GM21737 (cell line): ENCODE results near the gene LAMA1.

Source experiments
- ATAC-seq: cut with Tn5 transposase; IDR thresholded peaks from one replicate; pipeline ENCODE4 v1.9.1; 2021; ENCODE audit warnings: mild to moderate bottlenecking, moderate library complexity; ENCODE audit not compliant: unreplicated experiment

Gene LAMA1

DNA sequence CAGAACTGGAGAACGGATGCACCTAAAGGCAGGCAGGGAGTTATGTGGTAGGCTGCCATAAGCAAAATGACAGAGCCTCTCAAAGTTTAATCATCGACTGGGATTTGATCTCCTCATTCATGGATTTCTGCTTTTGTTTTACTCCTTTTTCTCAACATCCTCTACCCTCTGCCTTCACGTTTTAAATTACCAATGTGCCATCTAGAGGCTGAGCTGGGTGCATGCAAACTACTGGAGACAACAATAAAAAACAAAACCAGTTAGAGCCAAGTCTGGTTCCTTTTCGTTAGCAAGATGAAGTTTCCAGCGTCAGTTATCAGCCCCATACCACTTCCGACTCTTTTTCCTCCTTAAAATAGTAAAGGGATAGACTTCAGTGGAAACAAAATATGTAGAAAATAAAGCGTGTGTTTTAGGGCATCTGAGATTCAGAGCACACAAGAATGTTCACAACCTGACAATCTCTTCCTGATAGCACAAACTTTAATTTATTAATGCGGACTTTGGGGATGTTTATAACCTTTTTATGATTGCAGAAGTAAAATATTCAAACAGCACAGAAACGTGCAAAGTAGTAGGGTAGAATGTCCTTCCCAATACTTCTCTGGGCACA is 117.0 kb downstream of the LAMA1 start:
- ATAC-seq: no peak

DNA sequence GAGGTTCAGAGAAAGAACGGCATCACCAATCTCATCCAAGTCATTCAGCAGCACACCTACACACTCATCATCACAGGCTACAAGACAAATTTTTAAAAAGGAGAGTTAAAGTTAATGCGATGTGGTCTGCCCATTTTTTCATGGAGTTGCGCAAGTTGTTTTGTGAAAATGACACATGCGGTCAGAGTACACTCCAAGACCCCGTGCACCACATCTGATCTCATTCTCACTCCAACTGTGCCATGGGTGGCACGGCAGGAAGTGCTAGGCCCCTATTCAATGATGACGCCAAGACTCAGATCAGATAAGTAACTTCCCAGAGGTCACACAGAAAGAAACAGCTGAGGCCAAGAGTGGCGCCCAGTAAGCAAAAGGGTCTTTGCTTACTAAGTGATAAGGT is 119.8 kb downstream of the LAMA1 start:
- no peak for ATAC-seq

DNA sequence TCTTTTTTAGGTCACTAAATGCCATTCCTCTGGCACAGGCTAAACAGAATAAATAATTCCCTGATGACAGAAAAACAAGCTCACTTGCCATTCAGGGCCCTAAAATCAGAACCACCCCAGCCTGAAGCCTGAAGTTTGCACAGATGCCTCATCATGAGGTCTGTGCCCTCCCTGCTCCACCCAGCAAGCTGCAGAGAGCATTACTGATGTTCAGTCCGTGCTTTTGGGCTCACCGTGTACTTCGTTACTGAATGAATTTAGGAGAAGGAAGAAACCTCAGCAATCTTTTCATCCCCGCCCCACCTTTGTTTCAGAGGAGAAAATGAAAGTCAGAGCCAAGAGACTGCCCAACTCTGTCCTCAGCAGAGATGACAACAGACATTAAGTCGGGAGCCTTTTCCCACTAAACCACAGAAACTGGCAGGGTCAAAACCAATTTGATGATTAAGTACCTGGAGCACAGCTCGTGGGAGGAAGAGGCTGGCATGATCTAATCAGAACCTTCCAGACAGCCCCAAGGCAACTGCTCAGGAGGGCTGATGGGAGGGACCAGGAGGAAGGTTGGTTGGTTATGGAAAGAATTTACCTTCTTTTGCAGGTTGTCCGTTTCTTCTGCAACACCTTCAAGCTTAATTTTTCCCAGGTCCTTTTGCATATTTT is 122.7 kb downstream of the LAMA1 start:
- ATAC-seq: no peak

DNA sequence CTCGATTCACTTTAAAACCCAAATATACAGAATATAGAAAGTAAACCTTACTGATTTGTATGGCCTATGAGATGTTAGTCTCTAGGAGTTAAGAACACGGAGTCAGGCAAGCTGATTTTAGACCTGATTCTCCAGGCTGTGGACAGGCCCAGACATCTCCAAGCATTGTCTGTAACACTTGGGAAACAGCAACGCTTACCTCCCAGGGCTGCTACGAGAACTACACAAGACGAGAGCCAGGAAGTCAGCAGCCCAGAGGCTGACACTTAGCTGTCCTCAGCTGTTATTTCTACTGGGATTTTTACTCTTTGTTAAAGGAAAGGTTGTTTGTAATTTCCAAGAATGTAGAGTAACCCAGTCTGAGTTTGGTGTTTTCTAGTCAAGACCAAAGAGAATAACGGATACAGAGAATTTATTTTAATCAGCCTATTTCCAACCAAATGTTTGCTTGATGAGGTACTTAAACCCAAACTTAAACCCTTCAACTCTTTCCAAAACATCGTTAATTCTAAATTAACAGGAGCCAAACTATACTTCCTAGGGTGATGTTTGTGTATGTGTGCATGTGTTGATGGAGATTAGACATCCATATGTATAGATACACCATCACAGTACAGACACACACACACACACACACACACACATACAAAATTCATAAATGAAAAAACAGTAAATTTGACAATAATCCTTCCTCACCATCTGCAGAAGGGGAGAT is 123.4 kb downstream of the LAMA1 start:
- ATAC-seq: no peak

GRCh38 chr18:6992761-6993160 is 124.8 kb downstream of the LAMA1 start:
- ATAC-seq: no peak

GRCh38 chr18:6983366-6983765 is 134.2 kb downstream of the LAMA1 start:
- no peak for ATAC-seq

- ATAC-seq: no peak
These were observed 135.2 kb downstream of the LAMA1 start for GRCh38 chr18:6982398-6982797.

DNA sequence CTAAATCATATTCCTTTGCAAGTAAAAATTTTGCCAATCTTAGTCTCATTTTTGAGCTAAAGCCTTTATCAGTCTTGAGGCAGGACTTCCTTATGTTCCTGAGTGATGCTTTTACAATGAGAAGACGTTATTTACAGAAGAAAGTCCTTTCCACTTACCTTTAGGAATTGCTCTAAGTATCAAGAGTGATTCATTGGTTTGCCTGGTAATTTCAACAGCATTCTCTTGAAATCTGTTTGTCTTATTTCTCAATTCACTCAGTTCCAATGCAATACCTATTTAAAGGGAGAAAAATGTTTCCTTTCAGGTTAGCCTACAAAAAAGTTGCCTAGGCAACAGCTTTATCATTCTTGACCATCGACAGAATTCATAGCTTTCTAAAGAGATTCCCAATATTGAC is 137.2 kb downstream of the LAMA1 start:
- ATAC-seq: no peak

DNA sequence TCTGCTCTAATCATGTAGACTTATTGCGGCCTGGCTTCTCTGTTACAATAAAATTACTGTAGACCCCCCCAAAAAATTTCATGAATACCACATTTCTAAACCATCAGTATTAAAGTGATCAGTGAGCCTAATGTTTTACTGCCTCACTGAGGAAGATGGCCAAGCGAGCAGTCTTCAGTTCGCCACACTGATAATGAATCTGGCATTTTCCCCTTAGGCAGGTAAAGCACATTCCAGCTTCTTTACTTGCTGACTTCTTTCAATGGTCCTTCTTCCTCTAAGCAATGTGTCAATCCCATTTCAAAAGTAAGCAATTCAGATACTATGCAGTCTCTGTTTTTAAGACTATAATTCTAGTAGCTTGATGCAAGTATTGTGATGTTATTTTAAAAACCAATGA is 137.6 kb downstream of the LAMA1 start:
- ATAC-seq: no peak

DNA sequence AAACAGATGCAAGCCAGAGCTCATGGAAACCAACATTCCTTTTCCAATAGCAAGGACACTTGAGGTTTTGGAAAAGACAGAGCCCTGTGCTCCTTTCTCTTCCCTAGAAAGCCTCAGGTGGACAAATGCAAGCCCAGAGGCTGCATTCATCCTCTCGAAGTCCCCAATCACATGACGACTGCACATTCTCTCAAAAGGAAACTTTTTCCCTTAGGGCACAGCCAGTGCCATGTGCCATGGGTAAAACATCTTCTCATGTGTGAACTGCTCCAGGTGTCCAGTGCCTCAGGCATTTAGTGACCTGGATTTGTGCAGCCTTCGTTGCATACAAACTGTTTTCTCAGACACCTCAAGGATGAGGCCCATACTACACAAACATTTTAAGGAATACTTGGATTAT is 140.7 kb downstream of the LAMA1 start:
- ATAC-seq: no peak

- ATAC-seq: no peak
These were observed 142.5 kb downstream of the LAMA1 start for GRCh38 chr18:6975084-6975483.

DNA sequence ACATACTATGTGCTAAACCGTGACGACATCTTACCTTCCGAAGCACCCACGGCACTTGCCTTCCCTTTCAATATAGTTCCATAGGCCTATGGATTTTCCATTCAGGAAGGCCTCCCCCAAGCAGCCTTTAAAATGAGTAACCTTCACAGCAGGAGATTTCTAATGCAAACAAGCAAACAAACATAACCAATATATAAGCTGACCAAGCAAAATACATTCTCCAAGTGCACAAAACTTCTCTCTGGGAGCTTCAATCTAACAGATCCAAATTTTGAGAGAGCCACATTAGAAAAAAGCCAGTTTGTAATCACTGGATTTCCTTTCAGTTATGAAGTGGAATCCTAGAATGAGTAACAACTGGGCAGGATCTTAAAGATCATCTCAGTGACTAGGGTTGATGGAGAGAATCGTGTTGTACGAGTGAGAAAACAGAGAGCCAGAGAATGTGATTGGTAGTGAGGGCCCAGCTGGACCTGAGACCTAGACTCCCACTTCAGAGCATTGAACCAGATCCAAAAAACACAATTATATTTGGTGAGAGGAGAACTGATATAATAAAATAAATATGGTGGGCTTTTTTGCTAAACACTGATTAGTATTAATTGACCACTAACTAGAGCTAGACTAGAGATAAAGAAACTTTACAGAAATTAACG is 145.6 kb downstream of the LAMA1 start:
- no peak for ATAC-seq

DNA sequence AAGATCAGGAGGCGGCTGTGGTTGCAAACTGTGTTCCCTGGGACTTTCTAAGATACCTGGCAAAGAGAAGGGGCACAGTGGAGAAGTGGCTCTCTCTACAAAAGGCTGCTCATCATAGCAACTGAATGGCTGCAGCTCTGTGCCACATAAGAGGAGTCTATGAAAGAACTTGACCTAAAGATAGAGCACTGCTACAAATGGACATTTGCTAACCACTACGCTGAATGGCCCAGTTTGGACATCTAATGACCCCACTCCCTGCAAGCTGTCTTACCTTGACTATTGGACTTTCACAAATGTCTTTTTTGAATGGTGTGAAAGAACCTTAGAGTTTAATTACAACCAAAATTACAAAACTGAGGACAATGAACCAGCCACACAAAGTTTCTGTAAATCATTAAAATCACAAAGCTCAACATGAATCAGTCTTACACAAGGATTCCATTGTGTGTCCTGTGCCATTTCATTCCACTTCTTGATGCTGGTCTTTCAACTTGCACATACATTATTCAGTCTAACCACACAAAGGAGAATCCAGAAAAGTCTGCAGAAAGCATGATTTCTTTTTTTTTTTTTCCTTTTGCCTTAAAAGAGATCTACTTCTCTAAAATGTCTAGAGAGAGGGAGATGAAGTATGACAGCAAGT is 154.0 kb downstream of the LAMA1 start:
- ATAC-seq: no peak

DNA sequence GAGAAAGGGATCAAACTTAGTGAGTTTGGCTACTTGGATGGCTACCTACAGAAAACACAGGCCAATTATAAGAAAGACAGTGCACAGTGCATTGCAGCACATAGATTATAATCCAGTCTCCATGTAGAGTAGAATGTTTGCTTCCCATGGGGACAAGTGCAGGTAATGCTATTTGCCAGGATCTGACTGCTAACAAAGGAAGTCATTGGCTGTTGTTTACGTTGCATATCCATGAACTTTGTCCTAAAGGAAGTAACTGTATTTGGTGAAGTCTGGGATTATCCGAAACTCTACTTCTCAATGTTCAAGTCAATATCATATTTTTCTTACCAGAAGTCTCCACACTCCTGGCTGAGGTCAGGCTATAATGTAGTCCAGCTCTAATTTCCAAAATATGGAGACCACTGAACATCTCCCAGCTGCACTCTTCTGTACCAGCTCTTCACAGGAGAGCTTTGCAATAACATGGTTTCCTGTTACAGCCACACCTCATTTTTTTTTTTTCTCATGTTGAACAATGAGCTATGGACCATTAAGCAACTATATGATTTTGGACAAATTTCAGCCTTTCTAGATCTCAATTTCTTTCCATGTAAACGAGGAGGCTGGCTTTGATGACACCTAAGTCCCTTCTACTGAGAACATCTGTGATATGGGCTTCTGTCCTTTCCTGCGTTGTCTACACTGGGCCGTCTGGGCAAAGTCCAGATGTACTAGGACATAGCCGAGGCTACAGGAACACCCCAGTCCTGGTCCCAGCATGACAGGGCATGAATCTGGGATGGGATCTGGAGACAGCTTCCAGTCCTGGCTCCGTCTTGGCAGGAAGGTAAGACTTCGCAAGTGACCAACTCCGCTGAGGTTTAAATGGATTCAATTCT is 154.8 kb downstream of the LAMA1 start:
- ATAC-seq: no peak

- no peak for ATAC-seq
These were observed 156.3 kb downstream of the LAMA1 start for GRCh38 chr18:6961331-6961730.

- no peak for ATAC-seq
These were observed 156.9 kb downstream of the LAMA1 start for GRCh38 chr18:6960656-6961055.

GRCh38 chr18:6960124-6960523 is 157.5 kb downstream of the LAMA1 start:
- no peak for ATAC-seq

GRCh38 chr18:6959110-6959509 is 158.5 kb downstream of the LAMA1 start:
- no peak for ATAC-seq

- ATAC-seq: no peak
These were observed 160.6 kb downstream of the LAMA1 start for GRCh38 chr18:6956999-6957398.

DNA sequence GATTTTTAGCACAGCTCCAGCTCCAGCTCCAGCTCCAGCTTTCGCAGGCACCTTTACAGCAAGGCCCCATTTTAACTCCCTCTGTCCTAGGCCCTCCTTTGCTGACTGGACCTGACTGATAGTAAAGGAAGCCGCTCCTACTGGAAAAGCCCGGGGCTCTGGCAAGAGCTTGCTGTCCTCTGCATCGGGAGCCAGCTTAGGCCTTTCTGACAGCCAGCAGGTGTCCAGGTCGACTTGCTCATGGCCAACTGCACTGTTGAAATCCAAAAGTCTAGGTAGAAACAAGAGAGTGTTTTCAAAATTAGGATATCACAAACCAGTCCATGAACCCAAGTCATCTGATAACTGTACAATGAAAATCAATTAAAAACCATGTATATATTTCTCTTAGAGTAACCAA is 161.1 kb downstream of the LAMA1 start:
- ATAC-seq: no peak
